Panc1 (cell line): ENCODE results near the gene C7. TPM values are rescaled to one million over a fixed set of nuclear protein-coding genes. Genes with fewer than 3 reads are reported as not detected.

Source experiments
- ATAC-seq: fragments of 200-7000 bp; cut with Tn5 transposase; 2 replicates; pipeline ENCODE4 v1.9.1; 2020; ENCODE audit warnings: mild to moderate bottlenecking, moderate library complexity
- BruUV-seq: library from RNA; stranded (reverse); fragments of 400-500 nt; replicated peaks from 2 replicates; lab custom pipeline; 2021; lab: Mats Ljungman, UMichigan
- CTCF ChIA-PET: fragments of 300-600 bp; sonication (Branson Sonifier 250); formaldehyde crosslinking; loops from one replicate; lab custom pipeline; 2022; ENCODE audit warnings: antibody characterized with exemption; lab: Charles Lee
- POLR2A ChIA-PET: fragments of 300-600 bp; sonication (Branson Sonifier 250); formaldehyde crosslinking; loops from one replicate; lab custom pipeline; 2022; ENCODE audit warnings: antibody characterized with exemption; lab: Charles Lee
- DNase-seq: peaks from one replicate; pipeline ENCODE4 v3.0.0-alpha.2; 2010; ENCODE audit warnings: low read depth, low spot score
- H3K27ac ChIP-seq: 2 replicates; pipeline ENCODE4 v1.5.1; 2011; ENCODE audit warnings: mild to moderate bottlenecking, low read length, inconsistent platforms
- H3K27me3 ChIP-seq: fragments of 200-500 bp; sonication (Bioruptor generic); 2 replicates; pipeline ENCODE4 v1.6.0; 2014; ENCODE audit warnings: low read length, inconsistent platforms; ENCODE audit not compliant: control insufficient read depth, insufficient read depth
- H3K36me3 ChIP-seq: fragments of 200-500 bp; sonication (Bioruptor generic); 2 replicates; pipeline ENCODE4 v1.5.1; 2014; ENCODE audit warnings: inconsistent platforms, mild to moderate bottlenecking, low read length, moderate library complexity; ENCODE audit not compliant: control insufficient read depth, insufficient read depth
- H3K4me1 ChIP-seq: 2 replicates; pipeline ENCODE4 v1.5.1; 2011; ENCODE audit warnings: inconsistent platforms, mild to moderate bottlenecking, low read length, moderate library complexity; ENCODE audit not compliant: control insufficient read depth, insufficient read depth
- H3K4me3 ChIP-seq, 2 experiments: 2 replicates each; pipeline ENCODE4 v1.5.1; 2011 to 2012; ENCODE audit warnings: low read depth in 2 of 2, low read length in 2 of 2, mild to moderate bottlenecking in 2 of 2, inconsistent platforms in 1 of 2, moderate library complexity in 1 of 2
- H3K9me3 ChIP-seq: fragments of 200-500 bp; sonication (Bioruptor generic); 2 replicates; pipeline ENCODE4 v1.5.1; 2014; ENCODE audit warnings: low read depth, mild to moderate bottlenecking, inconsistent platforms, low read length, moderate library complexity; ENCODE audit not compliant: control insufficient read depth, insufficient read depth
- POLR2AphosphoS5 ChIP-seq: IDR thresholded peaks from 2 replicates; pipeline ENCODE4 v1.6.1; 2012; ENCODE audit warnings: mild to moderate bottlenecking, low read depth, low read length, moderate library complexity
- SIN3A ChIP-seq: IDR thresholded peaks from 2 replicates; pipeline ENCODE4 v1.6.1; 2012; ENCODE audit warnings: low read depth, mild to moderate bottlenecking, low read length, moderate library complexity, borderline replicate concordance; ENCODE audit not compliant: insufficient read depth
- TCF7L2 ChIP-seq: IDR thresholded peaks from 2 replicates; pipeline ENCODE4 v1.6.1; 2011; ENCODE audit warnings: mild to moderate bottlenecking, low read depth, low read length, inconsistent platforms
- in situ Hi-C: cut with HindIII; loops from 2 replicates; pipeline ENCODE4 v1.10.0; 2016; ENCODE audit warnings: low sequenced_read_pairs, low pct_unique_long_range_greater_than_20kb
- intact Hi-C: fragments of 100-400 bp; cut with micrococcal nuclease; formaldehyde crosslinking; loops from one replicate; pipeline ENCODE4 v1.10.0; 2022; ENCODE audit not compliant: unreplicated experiment
- total RNA-seq: library from RNA; stranded (reverse); gene quantifications from one replicate; pipeline ENCODE4 v1.2.1, GENCODE V29; 2021; ENCODE audit not compliant: unreplicated experiment
- TF ChIP-seq, protein P1 (sequence below), 2 experiments: IDR thresholded peaks; 2 replicates each; pipeline ENCODE4 v1.6.1; 2011 to 2012; ENCODE audit warnings: low read depth in 2 of 2, control low read depth in 1 of 2, low read length in 1 of 2, mild to moderate bottlenecking in 1 of 2, moderate library complexity in 1 of 2; ENCODE audit not compliant: insufficient read depth in 1 of 2
- TF ChIP-seq, protein P2 (sequence below): fragments of 450-650 bp; IDR thresholded peaks from 2 replicates; pipeline ENCODE4 v1.5.1; 2017; ENCODE audit warnings: mild to moderate bottlenecking

C7 gene
- total RNA-seq, 1 experiment from 2014 or later: 1.4 TPM

DNA sequence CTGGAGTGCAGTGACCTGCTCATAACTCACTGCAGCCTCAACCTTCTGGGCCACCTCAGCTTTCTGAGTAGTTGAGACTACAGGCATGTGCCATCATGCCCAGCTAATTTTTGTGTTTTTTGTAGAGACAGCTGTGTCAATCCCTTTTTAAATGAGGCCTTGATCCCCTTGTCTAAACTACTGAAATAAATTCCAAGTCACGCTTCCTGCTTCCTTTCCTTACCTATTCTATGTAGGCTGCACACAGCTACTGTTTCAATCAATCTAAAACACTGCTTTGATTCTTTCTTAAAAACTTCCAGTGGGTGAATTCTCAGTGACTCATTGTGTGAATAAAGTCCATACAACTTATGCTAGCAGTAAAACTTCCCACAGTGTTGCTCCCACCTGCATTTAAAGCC lies 2.9 kb upstream of the C7 start:
- no TSS peak for BruUV-seq
- Histone ChIP-seq H3K4me1 (no peaks in the 10 kb centered on the region), H3K4me3 (no peak overlapping the region), H3K27me3 (no peaks in the 10 kb centered on the region), H3K27ac (no peak overlapping the region), H3K36me3 (no peaks in the 10 kb centered on the region), H3K9me3 (no peaks in the 10 kb centered on the region)
- no peak for ATAC-seq
- TF ChIP-seq POLR2AphosphoS5 (no peak), TCF7L2 (no peak), SIN3A (no peak)
- TF ChIP-seq, protein P1, sequence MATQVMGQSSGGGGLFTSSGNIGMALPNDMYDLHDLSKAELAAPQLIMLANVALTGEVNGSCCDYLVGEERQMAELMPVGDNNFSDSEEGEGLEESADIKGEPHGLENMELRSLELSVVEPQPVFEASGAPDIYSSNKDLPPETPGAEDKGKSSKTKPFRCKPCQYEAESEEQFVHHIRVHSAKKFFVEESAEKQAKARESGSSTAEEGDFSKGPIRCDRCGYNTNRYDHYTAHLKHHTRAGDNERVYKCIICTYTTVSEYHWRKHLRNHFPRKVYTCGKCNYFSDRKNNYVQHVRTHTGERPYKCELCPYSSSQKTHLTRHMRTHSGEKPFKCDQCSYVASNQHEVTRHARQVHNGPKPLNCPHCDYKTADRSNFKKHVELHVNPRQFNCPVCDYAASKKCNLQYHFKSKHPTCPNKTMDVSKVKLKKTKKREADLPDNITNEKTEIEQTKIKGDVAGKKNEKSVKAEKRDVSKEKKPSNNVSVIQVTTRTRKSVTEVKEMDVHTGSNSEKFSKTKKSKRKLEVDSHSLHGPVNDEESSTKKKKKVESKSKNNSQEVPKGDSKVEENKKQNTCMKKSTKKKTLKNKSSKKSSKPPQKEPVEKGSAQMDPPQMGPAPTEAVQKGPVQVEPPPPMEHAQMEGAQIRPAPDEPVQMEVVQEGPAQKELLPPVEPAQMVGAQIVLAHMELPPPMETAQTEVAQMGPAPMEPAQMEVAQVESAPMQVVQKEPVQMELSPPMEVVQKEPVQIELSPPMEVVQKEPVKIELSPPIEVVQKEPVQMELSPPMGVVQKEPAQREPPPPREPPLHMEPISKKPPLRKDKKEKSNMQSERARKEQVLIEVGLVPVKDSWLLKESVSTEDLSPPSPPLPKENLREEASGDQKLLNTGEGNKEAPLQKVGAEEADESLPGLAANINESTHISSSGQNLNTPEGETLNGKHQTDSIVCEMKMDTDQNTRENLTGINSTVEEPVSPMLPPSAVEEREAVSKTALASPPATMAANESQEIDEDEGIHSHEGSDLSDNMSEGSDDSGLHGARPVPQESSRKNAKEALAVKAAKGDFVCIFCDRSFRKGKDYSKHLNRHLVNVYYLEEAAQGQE (IDR thresholded peaks at IDR 0.05; ENCODE audit: insufficient read depth in 1 of 2, low read depth in 2 of 2, low read length in 1 of 2): no peak
- TF ChIP-seq, protein P2, sequence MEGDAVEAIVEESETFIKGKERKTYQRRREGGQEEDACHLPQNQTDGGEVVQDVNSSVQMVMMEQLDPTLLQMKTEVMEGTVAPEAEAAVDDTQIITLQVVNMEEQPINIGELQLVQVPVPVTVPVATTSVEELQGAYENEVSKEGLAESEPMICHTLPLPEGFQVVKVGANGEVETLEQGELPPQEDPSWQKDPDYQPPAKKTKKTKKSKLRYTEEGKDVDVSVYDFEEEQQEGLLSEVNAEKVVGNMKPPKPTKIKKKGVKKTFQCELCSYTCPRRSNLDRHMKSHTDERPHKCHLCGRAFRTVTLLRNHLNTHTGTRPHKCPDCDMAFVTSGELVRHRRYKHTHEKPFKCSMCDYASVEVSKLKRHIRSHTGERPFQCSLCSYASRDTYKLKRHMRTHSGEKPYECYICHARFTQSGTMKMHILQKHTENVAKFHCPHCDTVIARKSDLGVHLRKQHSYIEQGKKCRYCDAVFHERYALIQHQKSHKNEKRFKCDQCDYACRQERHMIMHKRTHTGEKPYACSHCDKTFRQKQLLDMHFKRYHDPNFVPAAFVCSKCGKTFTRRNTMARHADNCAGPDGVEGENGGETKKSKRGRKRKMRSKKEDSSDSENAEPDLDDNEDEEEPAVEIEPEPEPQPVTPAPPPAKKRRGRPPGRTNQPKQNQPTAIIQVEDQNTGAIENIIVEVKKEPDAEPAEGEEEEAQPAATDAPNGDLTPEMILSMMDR: no peak
- CTCF ChIA-PET: no interaction called here
- DNase-seq: no peak
- POLR2A ChIA-PET: no interaction called here
- in situ Hi-C loops (no loop called here), intact Hi-C loops (loop anchor here (10.0 kb wide), 3 partner anchors 438 to 738 kb away; no protein-coding TSS in a partner anchor)

DNA sequence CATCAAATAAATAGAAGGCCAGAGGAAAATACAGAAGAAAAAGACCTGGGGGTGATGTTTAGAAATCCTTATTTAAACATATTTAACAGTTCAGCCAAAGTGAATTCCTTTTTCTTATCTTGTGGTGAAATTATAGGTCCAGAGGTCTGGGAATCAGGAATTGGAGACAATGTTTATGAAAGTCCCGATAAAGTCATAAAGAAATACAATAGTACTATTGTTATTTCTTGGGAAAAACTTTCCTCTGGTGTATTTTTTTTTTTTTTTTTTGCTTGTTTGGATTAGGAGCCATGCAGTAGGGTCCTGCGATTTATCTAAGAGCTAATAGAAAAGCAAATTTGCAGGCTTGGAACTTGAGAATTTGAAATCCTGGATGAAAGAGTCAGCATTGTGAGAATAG lies 426 bp downstream of the C7 start:
- DNase-seq: no peak
- no peak for TF ChIP-seq POLR2AphosphoS5
- no peak for TF ChIP-seq TCF7L2
- TF ChIP-seq, protein P1 (IDR thresholded peaks at IDR 0.05; ENCODE audit: insufficient read depth in 1 of 2, low read depth in 2 of 2, low read length in 1 of 2): no peak
- TF ChIP-seq SIN3A: no peak
- TF ChIP-seq, protein P2: no peak
- no peak for ATAC-seq
- H3K9me3 ChIP-seq: no peaks in the 10 kb centered on the region
- BruUV-seq: no TSS peak
- POLR2A ChIA-PET: no interaction called here
- H3K36me3 ChIP-seq: no peaks in the 10 kb centered on the region
- intact Hi-C loops: loop anchor here (10.0 kb wide), 3 partner anchors 435 to 735 kb away; no protein-coding TSS in a partner anchor
- CTCF ChIA-PET: no interaction called here
- no peak overlapping the region for H3K4me3 ChIP-seq
- in situ Hi-C loops: no loop called here
- H3K4me1 ChIP-seq: no peaks in the 10 kb centered on the region
- H3K27me3 ChIP-seq: no peaks in the 10 kb centered on the region
- H3K27ac ChIP-seq: no peak overlapping the region
